Ishikawa (cell line): Measurements from ENCODE around the gene SLC35F2.
A peak's percentile ranks its signal among the peaks of the same experiment; 100 is the strongest.

Source experiments
- CEBPB ChIP-seq: IDR thresholded peaks from 2 replicates; pipeline ENCODE4 v1.6.1; 2012
- CREB1 ChIP-seq: IDR thresholded peaks from 2 replicates; pipeline ENCODE4 v1.6.1; 2012; ENCODE audit warnings: low read depth
- EGR1 ChIP-seq: IDR thresholded peaks from 2 replicates; pipeline ENCODE4 v1.6.1; 2012
- EP300 ChIP-seq: IDR thresholded peaks from 2 replicates; pipeline ENCODE4 v1.6.1; 2012; ENCODE audit warnings: borderline replicate concordance
- FOXM1 ChIP-seq: IDR thresholded peaks from 2 replicates; pipeline ENCODE4 v1.6.1; 2012; ENCODE audit warnings: low read depth, borderline replicate concordance
- NFIC ChIP-seq: IDR thresholded peaks from 2 replicates; pipeline ENCODE4 v1.6.1; 2012
- RAD21 ChIP-seq: IDR thresholded peaks from 2 replicates; pipeline ENCODE4 v1.6.1; 2012; ENCODE audit warnings: low read depth
- TAF1 ChIP-seq: IDR thresholded peaks from 2 replicates; pipeline ENCODE4 v1.6.1; 2012; ENCODE audit warnings: low read depth, mild to moderate bottlenecking
- TCF12 ChIP-seq: IDR thresholded peaks from 2 replicates; pipeline ENCODE4 v1.6.1; 2012; ENCODE audit warnings: low read depth
- TEAD4 ChIP-seq: IDR thresholded peaks from 2 replicates; pipeline ENCODE4 v1.6.1; 2012
- YY1 ChIP-seq: IDR thresholded peaks from 2 replicates; pipeline ENCODE4 v1.6.1; 2012; ENCODE audit warnings: low read depth
- ZBTB7A ChIP-seq: IDR thresholded peaks from 2 replicates; pipeline ENCODE4 v1.6.1; 2012; ENCODE audit warnings: low read depth
- TF ChIP-seq, protein P1 (sequence below): IDR thresholded peaks from 2 replicates; pipeline ENCODE4 v1.6.1; 2012
- TF ChIP-seq, protein P2 (sequence below): IDR thresholded peaks from 2 replicates; pipeline ENCODE4 v1.6.1; 2012
- TF ChIP-seq, protein P3 (sequence below): IDR thresholded peaks from 2 replicates; pipeline ENCODE4 v1.6.1; 2012; ENCODE audit warnings: low read depth, mild to moderate bottlenecking

The SLC35F2 gene

DNA sequence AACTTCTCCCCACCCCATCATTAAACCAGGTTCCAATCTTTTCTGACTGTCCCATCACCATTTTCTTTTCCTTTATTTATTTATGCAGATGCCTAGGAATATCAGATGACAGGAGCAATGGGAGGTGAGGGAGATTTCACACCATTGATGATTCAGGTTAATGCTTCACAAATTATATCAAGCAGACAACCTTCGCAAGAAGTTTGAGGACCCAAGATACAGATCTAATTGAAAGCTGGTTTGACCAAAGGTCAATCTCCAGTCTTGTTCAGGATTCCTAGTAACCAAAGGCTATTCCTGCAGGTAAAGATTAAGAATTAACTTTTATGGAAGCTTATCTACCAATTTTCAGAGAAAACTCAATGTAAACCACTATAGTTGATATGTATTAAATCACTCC is 54.4 kb downstream of the SLC35F2 start:
- TF ChIP-seq NFIC (no peak), TEAD4 (no peak), EP300 (no peak), CREB1 (no peak), EGR1 (no peak), TCF12 (no peak), CEBPB (no peak), ZBTB7A (no peak), TAF1 (no peak), FOXM1 (no peak), YY1 (no peak), RAD21 (no peak)
- TF ChIP-seq, protein P1, sequence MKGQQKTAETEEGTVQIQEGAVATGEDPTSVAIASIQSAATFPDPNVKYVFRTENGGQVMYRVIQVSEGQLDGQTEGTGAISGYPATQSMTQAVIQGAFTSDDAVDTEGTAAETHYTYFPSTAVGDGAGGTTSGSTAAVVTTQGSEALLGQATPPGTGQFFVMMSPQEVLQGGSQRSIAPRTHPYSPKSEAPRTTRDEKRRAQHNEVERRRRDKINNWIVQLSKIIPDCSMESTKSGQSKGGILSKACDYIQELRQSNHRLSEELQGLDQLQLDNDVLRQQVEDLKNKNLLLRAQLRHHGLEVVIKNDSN = no peak
- TF ChIP-seq, protein P2, sequence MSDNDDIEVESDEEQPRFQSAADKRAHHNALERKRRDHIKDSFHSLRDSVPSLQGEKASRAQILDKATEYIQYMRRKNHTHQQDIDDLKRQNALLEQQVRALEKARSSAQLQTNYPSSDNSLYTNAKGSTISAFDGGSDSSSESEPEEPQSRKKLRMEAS = no peak
- TF ChIP-seq, protein P3, sequence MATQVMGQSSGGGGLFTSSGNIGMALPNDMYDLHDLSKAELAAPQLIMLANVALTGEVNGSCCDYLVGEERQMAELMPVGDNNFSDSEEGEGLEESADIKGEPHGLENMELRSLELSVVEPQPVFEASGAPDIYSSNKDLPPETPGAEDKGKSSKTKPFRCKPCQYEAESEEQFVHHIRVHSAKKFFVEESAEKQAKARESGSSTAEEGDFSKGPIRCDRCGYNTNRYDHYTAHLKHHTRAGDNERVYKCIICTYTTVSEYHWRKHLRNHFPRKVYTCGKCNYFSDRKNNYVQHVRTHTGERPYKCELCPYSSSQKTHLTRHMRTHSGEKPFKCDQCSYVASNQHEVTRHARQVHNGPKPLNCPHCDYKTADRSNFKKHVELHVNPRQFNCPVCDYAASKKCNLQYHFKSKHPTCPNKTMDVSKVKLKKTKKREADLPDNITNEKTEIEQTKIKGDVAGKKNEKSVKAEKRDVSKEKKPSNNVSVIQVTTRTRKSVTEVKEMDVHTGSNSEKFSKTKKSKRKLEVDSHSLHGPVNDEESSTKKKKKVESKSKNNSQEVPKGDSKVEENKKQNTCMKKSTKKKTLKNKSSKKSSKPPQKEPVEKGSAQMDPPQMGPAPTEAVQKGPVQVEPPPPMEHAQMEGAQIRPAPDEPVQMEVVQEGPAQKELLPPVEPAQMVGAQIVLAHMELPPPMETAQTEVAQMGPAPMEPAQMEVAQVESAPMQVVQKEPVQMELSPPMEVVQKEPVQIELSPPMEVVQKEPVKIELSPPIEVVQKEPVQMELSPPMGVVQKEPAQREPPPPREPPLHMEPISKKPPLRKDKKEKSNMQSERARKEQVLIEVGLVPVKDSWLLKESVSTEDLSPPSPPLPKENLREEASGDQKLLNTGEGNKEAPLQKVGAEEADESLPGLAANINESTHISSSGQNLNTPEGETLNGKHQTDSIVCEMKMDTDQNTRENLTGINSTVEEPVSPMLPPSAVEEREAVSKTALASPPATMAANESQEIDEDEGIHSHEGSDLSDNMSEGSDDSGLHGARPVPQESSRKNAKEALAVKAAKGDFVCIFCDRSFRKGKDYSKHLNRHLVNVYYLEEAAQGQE = no peak

DNA sequence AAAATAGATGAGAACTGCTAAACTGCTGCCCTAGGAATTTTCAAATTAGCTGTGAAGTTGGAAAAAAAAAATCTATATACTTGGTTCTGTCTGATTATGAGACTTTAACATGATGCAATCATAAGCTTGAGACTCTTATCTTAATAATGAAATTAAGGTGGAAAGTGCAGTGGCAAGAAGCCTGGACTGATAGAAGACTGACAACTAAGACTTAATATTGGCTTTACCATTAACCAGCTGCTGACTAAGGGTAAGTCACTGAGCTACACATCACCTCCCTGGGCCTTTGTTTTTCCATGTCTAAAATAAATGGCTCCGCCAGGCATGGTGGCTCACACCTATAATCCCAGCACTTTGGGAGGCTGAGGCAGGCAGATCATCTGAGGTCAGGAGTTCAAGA is 56.9 kb downstream of the SLC35F2 start:
- TF ChIP-seq TEAD4 (no peak), TCF12 (no peak), ZBTB7A (no peak), TAF1 (no peak), NFIC (no peak), FOXM1 (no peak), CREB1 (no peak), EGR1 (no peak), RAD21 (no peak)
- TF ChIP-seq, protein P3 = no peak
- TF ChIP-seq, protein P1 = no peak

DNA sequence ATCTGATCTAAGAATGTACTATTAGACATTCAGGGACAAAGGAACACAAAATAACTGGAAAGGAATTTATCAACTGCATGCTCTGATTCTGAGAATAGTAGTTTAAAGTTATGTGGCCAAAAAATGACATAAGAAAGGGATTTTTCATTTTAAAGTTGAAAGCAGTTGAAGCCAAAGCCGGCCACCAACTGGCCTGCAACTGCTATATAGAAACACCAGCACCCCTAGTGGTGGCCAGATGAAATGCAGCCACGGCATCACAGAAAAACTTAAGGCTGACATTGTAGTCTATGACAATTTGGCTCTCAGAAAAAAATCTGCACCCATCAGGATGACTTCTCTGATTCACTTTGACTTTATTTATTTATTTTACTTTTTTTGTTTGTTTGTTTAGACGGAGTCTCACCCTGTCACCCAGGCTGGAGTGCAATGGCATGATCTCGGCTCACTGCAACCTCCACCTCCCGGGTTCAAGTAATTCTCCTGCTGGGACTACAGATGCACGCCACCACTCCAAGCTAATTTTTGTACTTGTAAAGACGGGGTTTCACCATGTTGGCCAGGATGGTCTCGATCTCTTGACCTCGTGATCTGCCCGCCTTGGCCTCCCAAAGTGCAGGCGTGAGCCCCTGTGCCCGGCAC is 59.2 kb downstream of the SLC35F2 start:
- peak; percentile 60 for TF ChIP-seq RAD21
- TF ChIP-seq TCF12 = no peak
- no peak for TF ChIP-seq EGR1
- no peak for TF ChIP-seq YY1
- TF ChIP-seq, protein P2 = no peak

DNA sequence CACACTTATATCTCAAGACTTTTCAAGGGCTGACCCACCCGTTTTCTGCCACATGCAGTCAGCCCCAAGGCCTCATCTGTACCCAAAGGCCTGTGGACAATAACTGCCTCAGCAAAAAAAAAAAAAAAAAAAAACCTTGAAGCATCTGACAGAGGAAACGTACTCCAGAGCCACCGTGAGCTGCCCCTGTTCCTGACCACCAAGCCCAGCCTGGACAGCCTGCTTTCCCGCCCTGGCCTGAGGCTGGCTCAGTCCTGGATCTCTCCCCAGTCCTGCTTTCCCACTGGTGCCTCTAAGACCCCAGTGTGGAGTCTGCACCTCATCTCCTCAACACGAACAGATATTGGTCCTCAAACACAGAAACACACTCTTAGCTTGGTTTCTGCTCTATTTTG is 66.5 kb downstream of the SLC35F2 start:
- no peak for TF ChIP-seq RAD21
- no peak for TF ChIP-seq TAF1
- TF ChIP-seq, protein P2 = no peak
- no peak for TF ChIP-seq TEAD4
- no peak for TF ChIP-seq CEBPB
- TF ChIP-seq EGR1 = no peak

DNA sequence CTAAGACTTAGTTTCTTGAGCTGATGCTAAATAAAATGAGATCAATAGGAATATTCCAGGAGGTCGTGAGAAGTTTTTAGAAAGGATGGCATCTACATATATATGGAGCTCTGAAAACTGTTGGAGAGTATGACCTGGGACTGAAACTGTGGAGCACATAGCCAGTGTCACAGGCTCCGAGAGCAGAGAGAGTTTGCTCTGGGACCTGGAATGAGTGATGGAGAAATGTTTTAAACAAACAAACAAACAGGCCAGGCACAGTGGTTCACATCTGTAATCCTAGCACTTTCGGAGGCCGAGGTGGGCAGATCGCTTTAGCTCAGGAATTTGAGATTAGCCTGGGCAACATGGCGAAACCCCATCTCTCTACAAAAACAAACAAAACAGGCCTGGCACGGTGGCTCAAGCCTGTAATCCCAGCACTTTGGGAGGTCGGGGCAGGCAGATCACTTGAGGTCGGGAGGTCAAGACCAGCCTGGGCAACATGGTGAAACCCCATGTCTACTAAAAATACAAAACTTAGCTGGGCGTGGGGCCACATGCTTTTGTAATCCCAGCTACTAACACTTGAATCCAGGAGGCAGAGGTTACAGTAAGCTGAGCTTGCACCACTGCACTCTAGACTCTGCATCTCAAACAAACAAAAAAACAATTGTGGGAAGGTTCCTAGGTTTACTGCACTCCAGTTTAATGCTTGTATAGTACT is 67.1 kb downstream of the SLC35F2 start:
- TF ChIP-seq TAF1 (no peak), CREB1 (no peak), EP300 (no peak), FOXM1 (no peak), TCF12 (no peak), YY1 (no peak), TEAD4 (no peak), EGR1 (no peak), RAD21 (no peak), CEBPB (no peak), ZBTB7A (no peak), NFIC (no peak)
- TF ChIP-seq, protein P2 = no peak
- TF ChIP-seq, protein P1 = no peak
- TF ChIP-seq, protein P3 = no peak
